Small intestine (tissue), 7 donors: ENCODE measurements around the gene PNMA8A. TPM values are rescaled to one million over a fixed set of nuclear protein-coding genes. Genes with fewer than 3 reads are reported as not detected.

Experiments used
- DNase-seq, 2 donors: peaks; one replicate each; pipeline versions ENCODE4 v3.0.0 to v3.0.0-alpha.2; 2013
- FAIRE-seq: peaks from 2 replicates; lab custom pipeline; 2012; peaks lifted over from hg19 to GRCh38; lab: Jason Lieb, UNC
- H3K27ac ChIP-seq, 3 donors: one replicate each; pipeline ENCODE4 v1.5.1; 2013; ENCODE audit warnings: low read length in 2 of 3, mild to moderate bottlenecking in 2 of 3, control low read depth in 1 of 3, inconsistent platforms in 1 of 3, low read depth in 1 of 3, moderate library complexity in 1 of 3
- H3K27me3 ChIP-seq, 3 donors: one replicate each; pipeline ENCODE4 v1.6.1; 2013; ENCODE audit warnings: low read length in 3 of 3, inconsistent platforms in 1 of 3; ENCODE audit not compliant: control insufficient read depth in 3 of 3, insufficient read depth in 3 of 3
- H3K36me3 ChIP-seq, 3 donors: one replicate each; pipeline ENCODE4 v1.6.1; 2013; ENCODE audit warnings: low read length in 3 of 3, inconsistent platforms in 1 of 3, low read depth in 1 of 3, mild to moderate bottlenecking in 1 of 3, moderate library complexity in 1 of 3; ENCODE audit not compliant: control insufficient read depth in 3 of 3, insufficient read depth in 2 of 3
- H3K4me1 ChIP-seq, 3 donors: one replicate each; pipeline ENCODE4 v1.6.1; 2013; ENCODE audit warnings: low read length in 2 of 3, inconsistent platforms in 1 of 3, low read depth in 1 of 3, mild to moderate bottlenecking in 1 of 3, moderate library complexity in 1 of 3; ENCODE audit not compliant: control insufficient read depth in 3 of 3, insufficient read depth in 2 of 3
- H3K4me3 ChIP-seq, 3 donors: one replicate each; pipeline ENCODE4 v1.5.1; 2013; ENCODE audit warnings: low read length in 3 of 3, control low read depth in 1 of 3, inconsistent platforms in 1 of 3, low read depth in 1 of 3, mild to moderate bottlenecking in 1 of 3, moderate library complexity in 1 of 3
- H3K9me3 ChIP-seq, 2 donors: one replicate each; pipeline ENCODE4 v1.6.1; 2013; ENCODE audit warnings: low read depth in 1 of 2, low read length in 1 of 2; ENCODE audit not compliant: control insufficient read depth in 2 of 2, insufficient read depth in 1 of 2
- WGBS, 3 donors: extraction: QIAGEN DNeasy Blood & Tissue Kit; methylation state at CpG; one replicate each; pipeline ENCODE4 v1.1.7; 2013; 5-methylcytosine and 5-hydroxymethylcytosine counted together
- polyA plus RNA-seq, 4 donors: library from polyadenylated mRNA; stranded (reverse) in 3 of 4; unstranded in 1 of 4; fragments of 200-250 nt in 3 of 4; fragments of 120-200 nt in 1 of 4; gene quantifications; one replicate each; pipeline versions ENCODE4 v1.2.1 to v1.2.3, GENCODE V29; 2013
- donor health status: healthy with polysubstance abuse.
- donor health status: control.
- donor health status: control.
- donor health status: Bipolar disorder and iron deficiency.
- donor health status: healthy.

PNMA8A gene
- polyA plus RNA-seq, 4 donors, result 0.27 to 2.9 (median 1.5) TPM; not detected in 1

- FAIRE-seq, result no peak
- WGBS, 3 donors, result 4 to 8% (median 8%) methylated on average over 25 to 29 of the region's 29 CpGs
- peak within 1 kb of the TSS in 1 of 3 donors; percentile 51 for H3K27ac ChIP-seq
- peak within 1 kb of the TSS in 1 of 3 donors; percentile 38 for H3K4me3 ChIP-seq
- peaks cover 8 to 56% (median 29%) of the 10 kb centered on the region in 3 donors for H3K27me3 ChIP-seq
- H3K9me3 ChIP-seq, result no peaks in the 10 kb centered on the region
- peaks cover 0 to 18% (median 0%) of the 10 kb centered on the region in 3 donors for H3K4me1 ChIP-seq
- peak in 1 of 2 donors; percentile 67 for DNase-seq
- H3K36me3 ChIP-seq, result no peaks in the 10 kb centered on the region
These were observed 24.4 kb upstream of the PNMA8A start, which contains the start of gene PNMA8B for GRCh38 chr19:46495786-46496099. Gene PNMA8B, minus strand, starts transcription at chr19:46495867. Its CDS starts 402 bp downstream, at chr19:46495465.

GRCh38 chr19:46494941-46495785, 23.8 kb upstream of the PNMA8A start:
- no peak for FAIRE-seq
- WGBS, 3 donors, result 21 to 31% (median 28%) methylated on average over 47 to 49 of the region's 49 CpGs
- Histone ChIP-seq H3K27ac (peak overlapping the region in 1 of 3 donors; percentile 51), H3K4me3 (peak overlapping the region in 1 of 3 donors; percentile 38), H3K4me1 (peaks cover 0 to 18% (median 0%) of the 10 kb centered on the region in 3 donors), H3K36me3 (no peaks in the 10 kb centered on the region), H3K9me3 (no peaks in the 10 kb centered on the region), H3K27me3 (peaks cover 10 to 58% (median 30%) of the 10 kb centered on the region in 3 donors)
- DNase-seq, result no peak

GRCh38 chr19:46494146-46494940, 23.0 kb upstream of the PNMA8A start:
- FAIRE-seq, result no peak
- DNase-seq, result no peak
- WGBS, 3 donors, result 26 to 43% (median 32%) methylated on average over 65 to 67 of the region's 67 CpGs

GRCh38 chr19:46493236-46494145, 22.1 kb upstream of the PNMA8A start:
- Histone ChIP-seq H3K27ac (peak overlapping the region in 1 of 3 donors; percentile 15), H3K4me1 (peaks cover 0 to 33% (median 0%) of the 10 kb centered on the region in 3 donors), H3K9me3 (no peaks in the 10 kb centered on the region), H3K27me3 (peaks cover 17 to 75% (median 37%) of the 10 kb centered on the region in 3 donors), H3K36me3 (no peaks in the 10 kb centered on the region), H3K4me3 (peak overlapping the region; percentile 18 to 32 (median 27))
- 3 to 8% (median 6%) methylated on average over 57 to 92 of the region's 92 CpGs for WGBS, 3 donors
- DNase-seq (peak in 1 of 2 donors; percentile 39), FAIRE-seq (no peak)

More at GRCh38 chr19:46494146-46494940, 23.0 kb upstream of the PNMA8A start:
- H3K9me3 ChIP-seq, result no peaks in the 10 kb centered on the region
- H3K36me3 ChIP-seq, result no peaks in the 10 kb centered on the region
- peak overlapping the region in 1 of 3 donors; percentile 15 for H3K27ac ChIP-seq
- peaks cover 0 to 26% (median 0%) of the 10 kb centered on the region in 3 donors for H3K4me1 ChIP-seq
- H3K27me3 ChIP-seq, result peaks cover 17 to 67% (median 33%) of the 10 kb centered on the region in 3 donors
- peak overlapping the region in 1 of 3 donors; percentile 17 for H3K4me3 ChIP-seq

- H3K27ac ChIP-seq, result no peak overlapping the region
These were observed 21.5 kb upstream of the PNMA8A start for GRCh38 chr19:46492841-46493235.

GRCh38 chr19:46491975-46492682, 20.8 kb upstream of the PNMA8A start:
- H3K27ac ChIP-seq, result no peak overlapping the region
- H3K4me1 ChIP-seq, result peaks cover 0 to 40% (median 0%) of the 10 kb centered on the region in 3 donors
- WGBS, 3 donors, result 26 to 52% (median 36%) methylated on average over 18 of the region's 18 CpGs
- H3K9me3 ChIP-seq, result no peaks in the 10 kb centered on the region
- H3K36me3 ChIP-seq, result no peaks in the 10 kb centered on the region
- no peak for DNase-seq
- FAIRE-seq, result no peak
- H3K27me3 ChIP-seq, result peaks cover 17 to 89% (median 37%) of the 10 kb centered on the region in 3 donors
- H3K4me3 ChIP-seq, result no peak overlapping the region

More at GRCh38 chr19:46492841-46493235, 21.5 kb upstream of the PNMA8A start:
- no peaks in the 10 kb centered on the region for H3K36me3 ChIP-seq
- peaks cover 17 to 82% (median 37%) of the 10 kb centered on the region in 3 donors for H3K27me3 ChIP-seq
- DNase-seq (no peak), FAIRE-seq (no peak)
- peaks cover 0 to 33% (median 0%) of the 10 kb centered on the region in 3 donors for H3K4me1 ChIP-seq
- no peaks in the 10 kb centered on the region for H3K9me3 ChIP-seq
- peak overlapping the region in 1 of 3 donors; percentile 32 for H3K4me3 ChIP-seq
- WGBS, 3 donors, result 10 to 22% (median 21%) methylated on average over 17 of the region's 17 CpGs

- Histone ChIP-seq H3K4me1 (peaks cover 0 to 41% (median 0%) of the 10 kb centered on the region in 3 donors), H3K36me3 (no peaks in the 10 kb centered on the region), H3K9me3 (no peaks in the 10 kb centered on the region), H3K27me3 (peaks cover 17 to 89% (median 37%) of the 10 kb centered on the region in 3 donors), H3K4me3 (no peak overlapping the region), H3K27ac (no peak overlapping the region)
- DNase-seq (no peak), FAIRE-seq (no peak)
- 59 to 74% (median 66%) methylated on average over 9 of the region's 9 CpGs for WGBS, 3 donors
These were observed 19.4 kb upstream of the PNMA8A start for GRCh38 chr19:46490774-46491173.
